ENCODE results near the gene NIPA2.

Gene NIPA2

DNA sequence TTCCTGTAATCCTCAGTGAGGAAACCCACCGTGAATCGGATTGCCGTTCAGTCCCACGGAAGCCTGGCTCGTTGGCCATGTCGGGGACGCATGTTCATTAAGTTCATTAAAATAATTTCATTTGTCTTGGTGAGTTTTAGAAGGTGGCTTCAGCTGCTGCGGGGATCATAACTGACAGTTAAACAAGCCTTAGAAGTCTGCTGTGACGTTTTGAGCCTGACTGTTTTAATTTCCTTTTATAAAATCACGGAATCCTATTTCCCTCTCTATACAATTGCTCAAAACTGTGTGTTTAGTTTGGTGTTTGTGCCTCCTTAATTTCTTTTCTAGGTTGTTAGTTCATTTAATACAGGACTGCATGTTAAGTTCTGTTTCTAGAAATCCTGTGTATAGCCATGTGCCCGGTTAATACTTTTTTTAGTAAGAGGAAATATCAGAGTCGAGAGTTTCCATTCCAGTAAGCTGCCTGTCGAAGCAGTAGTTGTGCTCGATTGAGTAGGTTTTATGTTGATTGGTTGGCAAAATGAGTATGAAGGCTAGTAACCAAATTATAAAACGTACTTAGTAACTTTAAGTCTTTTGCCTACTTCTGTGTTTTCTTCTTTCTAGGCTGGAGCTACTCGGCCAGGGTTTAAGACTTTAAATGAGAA, 705 bp downstream of the NIPA2 start:
- DNase-seq: peak in 1 of 2 donors; percentile 19

DNA sequence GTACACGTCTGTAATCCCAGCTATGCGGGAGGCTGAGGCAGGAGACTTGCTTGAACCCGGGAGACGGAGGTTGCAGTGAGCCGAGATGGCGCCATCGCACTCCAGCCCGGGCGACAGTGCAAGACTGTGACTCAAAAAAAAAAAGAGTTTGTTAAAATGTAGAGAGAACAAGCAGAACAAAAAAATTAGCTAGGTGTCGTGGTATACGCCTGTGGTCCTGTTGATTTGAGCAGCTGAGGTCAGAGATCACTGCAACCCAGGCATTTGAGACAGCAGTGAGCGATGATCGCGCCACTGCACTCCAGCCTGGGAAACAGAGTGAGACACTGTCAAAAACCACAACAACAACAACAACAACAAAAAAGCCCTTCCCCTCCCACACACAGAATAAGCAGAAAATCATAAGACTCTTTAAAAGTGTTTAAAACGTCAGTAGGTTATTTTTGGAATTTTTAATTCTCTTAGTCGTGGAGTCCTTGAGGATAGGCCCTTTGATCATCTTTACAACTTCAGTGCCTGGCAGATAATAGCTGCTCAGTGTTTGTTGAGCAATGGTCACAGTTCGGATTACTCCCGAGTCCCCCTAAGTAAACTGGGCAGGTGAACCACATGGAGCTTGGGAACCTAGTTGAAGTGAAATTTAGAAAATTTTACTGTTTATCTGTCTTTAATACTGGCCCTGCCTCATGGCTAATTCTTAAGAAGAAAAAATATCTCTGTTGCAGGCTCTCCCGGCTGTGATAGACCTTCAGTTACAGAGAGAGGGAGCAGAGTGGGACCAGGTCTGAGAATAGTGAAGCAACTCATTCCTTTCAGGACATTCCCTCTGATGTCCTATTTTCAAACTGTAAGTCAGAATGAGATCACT, 6.2 kb downstream of the NIPA2 start:
- DNase-seq: no peak

DNA sequence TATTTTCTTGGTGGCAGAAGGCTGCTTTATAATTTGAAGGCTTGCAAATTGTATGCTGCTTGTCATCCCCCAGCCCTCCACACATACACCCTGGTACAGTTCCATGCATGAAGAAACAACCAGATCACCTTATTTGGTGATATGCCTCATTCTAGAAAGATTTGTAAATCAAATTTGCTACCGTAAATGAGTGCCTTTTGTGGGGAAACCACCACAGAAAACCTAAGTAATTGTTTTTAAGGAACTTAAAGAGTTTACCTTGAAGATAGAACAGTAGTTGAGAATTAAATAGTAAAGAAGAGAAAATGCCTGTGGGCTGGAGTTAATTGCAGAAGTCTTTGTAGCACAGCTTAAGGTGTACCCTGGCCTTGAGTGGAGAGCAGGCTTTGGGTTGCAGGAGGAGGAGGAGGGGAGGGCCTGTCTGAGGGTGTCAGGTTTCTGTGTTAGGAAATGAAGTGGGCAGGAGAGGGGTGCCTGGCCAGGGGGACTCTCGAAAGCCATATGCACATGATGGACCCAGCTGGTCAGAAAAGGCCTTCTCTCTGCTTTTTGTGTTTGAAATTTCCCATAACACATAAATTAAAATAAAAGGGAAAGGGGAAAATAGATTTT, 6.9 kb downstream of the NIPA2 start:
- DNase-seq: no peak

DNA sequence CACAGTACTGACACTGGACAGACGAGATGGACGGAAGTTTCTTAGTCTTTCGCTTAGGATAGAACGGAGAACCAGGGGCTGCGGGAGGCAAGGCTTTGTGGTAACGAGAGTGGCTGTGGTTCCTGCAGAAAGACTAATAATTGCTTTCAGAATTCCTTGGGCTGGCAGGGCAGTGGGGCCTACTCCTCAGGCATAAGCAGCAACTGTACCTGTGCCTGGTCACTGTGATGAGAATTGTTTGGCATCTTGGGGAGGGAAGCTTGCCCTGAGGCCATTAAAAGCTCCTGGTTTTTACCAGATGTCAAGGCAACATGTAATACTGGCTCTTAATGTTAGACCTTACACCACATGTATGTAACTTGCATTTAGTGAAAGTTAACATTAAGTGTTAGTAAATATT, 7.6 kb downstream of the NIPA2 start:
- DNase-seq: no peak

DNA sequence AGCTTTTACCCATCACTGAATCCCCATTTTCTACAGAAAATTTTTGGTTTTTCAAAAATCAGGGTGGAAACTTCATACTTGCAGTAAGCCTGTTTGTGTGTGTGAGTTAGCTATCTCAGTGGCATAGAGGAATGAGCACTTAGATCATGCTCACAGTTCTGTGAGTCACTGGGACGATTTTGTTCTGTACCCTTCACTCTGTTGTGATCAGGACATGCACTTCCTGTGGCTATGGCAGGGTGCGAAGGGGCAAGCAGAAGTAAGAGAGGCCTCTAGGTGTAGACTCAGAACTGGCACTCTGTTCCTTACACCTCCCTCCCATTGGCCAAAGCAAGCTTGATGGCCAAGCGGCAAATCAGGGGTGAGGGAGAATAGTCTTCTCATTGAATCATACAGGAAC, 11.6 kb downstream of the NIPA2 start:
- DNase-seq: no peak

DNA sequence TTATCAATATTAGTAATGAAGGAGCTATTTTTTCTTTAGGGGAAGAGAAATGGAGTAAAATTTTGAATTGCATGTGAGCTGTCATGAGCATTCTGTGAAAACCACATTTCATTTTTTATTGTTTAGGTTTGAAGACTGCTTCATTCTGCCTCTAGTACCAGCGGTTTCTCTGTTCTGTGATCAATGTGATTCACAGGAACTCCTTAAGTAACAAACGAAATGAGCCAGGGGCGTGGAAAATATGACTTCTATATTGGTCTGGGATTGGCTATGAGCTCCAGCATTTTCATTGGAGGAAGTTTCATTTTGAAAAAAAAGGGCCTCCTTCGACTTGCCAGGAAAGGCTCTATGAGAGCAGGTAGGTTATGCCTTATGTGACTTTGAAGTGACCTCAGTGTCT, 13.0 kb downstream of the NIPA2 start:
- DNase-seq: no peak

DNA sequence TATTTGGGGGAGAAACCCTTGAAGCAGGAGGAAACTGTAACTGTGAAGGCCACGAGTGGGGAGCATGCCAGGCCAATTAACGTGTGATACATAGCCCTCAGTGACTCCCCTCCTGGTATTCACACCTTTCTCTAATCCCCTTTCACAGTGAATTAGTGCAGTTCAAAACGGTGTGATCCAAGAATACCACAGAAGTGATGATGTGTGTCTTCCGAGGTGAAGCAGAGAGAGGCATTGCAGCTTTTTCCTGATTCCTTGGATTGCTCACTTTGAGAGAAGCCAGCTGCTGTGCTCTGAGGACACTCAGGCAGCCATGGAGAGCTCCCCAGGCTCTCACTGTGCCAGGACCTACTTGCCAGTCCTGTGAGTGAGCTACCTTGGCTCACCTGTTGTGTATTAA, 17.3 kb downstream of the NIPA2 start:
- no peak for DNase-seq

DNA sequence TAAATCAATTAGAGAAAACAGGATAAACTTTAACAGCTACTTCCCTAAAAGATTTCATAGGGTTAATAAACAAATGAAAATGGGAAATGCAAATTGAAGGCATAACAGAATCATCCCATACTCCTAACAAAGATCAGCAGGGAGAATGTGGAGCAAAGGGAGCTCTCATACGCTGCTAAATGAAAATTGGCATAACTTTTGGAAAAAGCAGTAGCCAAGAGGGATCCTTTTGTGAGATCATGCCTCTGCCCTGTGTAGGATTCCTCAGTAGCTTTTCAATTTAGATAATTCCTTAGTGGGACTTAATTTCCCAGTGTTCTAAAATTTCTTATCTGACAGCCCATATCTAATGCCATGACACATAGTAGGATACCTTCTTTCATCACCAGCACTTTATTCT, 18.2 kb downstream of the NIPA2 start:
- no peak for DNase-seq

DNA sequence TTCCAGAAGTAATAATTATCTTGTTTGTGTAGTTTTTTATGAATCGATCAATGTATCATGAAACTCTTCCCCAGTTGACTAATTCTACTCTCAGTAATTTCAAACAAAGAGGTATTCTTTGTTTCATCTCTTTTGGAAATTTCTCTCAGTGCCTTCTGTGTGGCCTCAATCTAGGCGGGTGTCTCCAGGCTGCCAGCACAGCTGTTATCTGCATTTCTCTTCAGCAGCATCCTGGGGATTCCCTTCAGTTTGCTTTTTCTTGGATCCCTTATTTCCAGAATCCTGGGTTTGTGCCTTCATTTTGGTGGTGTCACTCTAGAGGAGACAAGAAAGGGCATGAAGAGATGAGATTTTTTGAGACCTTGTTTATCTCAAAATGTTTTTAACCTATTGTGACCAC, 22.7 kb downstream of the NIPA2 start:
- DNase-seq: no peak

DNA sequence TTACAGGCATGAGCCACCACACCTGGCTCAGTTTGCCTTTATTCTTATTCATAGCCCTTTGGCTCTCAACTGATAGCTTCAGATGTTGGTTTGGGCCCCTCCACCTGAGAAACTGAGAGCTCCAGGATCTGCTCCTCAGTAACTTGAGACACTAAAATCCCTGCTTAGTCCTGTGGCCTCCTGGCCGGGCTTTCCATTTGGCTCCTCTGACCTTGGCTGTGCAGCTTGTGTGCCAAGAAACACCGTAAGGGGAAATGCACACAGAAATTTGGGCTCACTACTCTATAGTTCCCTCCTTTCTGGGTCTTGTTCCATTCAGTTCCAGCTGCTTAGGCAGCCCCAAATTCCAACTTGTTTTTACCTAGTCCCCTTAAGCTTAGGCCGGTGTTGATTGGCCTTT, 24.9 kb downstream of the NIPA2 start:
- no peak for DNase-seq

DNA sequence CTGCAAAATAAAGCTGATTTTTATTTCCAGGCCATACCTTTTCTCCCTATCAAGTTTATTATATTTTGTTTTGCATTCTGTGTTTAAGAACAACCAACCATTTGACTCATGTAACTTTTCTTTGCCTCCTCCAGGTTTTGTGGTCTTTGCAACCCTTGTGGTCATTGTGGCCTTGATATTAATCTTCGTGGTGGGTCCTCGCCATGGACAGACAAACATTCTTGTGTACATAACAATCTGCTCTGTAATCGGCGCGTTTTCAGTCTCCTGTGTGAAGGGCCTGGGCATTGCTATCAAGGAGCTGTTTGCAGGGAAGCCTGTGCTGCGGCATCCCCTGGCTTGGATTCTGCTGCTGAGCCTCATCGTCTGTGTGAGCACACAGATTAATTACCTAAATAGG, 27.6 kb downstream of the NIPA2 start:
- DNase-seq: no peak

DNA sequence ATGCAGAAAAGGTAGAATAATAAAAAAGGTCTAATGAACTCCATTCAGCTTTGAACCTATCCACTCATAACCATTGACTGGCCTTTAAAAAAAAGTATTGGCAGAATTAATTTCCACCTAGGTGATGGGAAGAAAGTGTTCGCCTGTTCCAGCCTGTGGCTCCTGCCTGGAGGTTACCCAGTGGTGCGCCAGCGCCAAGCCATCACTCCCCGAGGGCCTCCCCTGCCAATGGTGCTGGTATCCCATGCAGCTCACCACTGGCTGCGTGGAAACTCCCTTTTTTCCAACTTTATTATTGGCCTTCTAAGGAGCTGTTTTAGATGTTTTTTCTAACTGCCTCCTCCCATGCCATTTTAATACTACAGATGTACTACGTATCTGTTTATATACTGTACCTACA, 29.4 kb downstream of the NIPA2 start:
- DNase-seq: no peak

DNA sequence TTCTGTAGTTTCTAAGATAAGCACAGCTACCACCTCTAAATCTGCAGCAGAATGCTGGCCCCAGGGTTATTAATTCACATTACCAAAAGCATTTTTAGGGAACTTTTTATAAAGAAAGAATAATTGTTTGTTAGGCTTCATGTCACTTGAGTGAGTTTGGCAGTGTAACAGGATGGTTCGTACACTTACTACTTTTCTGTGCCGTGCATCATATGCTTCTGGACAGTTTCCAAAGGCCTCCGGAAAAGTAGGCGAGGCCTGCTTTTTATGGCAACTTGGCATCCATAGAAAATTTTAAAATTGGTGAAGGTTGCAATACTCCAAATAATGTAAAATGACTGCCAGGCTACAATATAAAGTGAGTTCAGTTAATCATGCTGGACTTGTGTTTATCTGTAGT, 30.0 kb downstream of the NIPA2 start:
- DNase-seq: no peak

DNA sequence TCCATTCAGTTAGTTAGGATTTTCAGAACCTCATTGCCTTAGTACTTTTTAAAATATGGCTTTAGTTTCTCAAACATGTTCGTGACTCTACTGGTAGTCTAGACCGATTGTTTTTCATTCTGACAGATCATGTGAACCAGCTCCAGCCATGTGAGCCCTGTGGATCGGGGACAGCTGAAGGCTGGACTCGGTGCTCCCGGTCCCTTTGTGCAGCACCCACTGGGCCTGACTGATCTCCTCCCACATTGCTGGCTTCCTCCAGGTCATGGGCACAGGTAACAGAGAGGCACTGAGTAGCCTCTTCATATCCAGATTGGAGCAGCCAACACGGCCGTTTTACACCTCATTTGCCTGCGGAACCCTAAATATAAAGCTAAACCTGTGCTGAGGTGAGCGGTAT, 30.5 kb downstream of the NIPA2 start:
- DNase-seq: no peak

DNA sequence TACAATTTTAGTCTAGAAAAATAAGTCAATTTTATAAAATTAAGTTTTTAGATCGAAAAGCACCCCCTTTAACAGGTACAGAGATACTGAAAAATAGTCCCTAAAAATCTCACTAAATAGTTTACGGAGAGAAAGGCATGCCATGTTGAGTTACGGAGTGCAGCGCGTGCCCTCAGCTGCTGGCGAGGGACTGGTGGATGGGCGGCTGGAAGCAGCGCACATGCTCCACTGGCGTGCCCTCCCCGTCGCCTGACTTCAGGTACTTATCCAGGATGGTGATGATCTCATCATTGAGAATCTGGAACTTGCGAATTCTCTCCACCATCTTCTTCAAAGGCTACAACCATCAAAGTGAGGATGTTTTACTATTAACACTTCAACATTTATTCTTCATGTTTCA, 31.4 kb downstream of the NIPA2 start:
- DNase-seq: no peak

DNA sequence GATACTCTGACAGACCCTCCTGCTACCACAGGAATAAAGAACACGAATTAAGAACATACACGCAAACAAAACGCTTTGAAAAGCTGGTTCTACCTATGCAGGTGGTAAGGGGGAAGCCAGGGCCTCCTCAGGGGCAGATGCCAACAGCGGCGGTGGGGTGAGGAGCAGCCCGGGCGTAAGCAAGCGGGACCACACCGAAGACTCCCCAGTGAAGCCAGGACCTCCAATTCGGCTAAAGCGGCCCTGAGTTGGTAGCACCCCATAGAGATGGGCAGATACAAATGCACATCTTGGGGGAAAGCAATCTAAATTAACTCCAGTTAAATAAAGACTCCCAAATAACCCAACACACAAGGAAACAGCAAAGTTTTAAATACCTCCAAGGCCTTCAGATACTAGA, 32.4 kb downstream of the NIPA2 start:
- no peak for DNase-seq

DNA sequence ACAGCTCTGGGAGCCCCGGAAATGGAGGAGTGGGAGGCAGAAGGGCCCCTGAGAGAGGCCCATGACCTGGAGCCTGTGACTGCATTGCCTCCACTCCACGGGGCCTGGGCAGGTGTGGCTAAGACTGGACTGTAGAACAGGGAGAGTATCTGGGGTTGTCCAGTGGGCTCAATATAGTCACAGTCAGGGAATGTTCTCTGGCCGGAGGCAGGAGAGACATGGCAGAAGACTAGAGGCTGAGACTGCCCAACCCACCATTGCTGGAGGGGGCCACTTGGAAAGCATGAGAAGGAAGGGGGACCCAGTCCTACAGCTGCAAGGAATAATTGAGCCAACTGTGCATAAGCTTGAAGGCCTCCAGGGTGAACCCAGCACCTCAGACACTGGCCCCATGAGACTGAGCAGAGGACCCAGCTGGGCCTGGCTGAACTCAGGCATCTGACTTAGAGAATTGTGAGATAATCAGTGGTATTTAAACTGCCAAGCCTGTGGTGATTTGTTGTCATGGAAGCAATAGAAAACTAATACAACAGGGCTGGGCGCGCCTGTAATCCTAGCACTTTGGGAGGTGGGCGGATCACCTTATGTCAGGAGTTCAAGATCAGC, 33.1 kb downstream of the NIPA2 start:
- DNase-seq: no peak

DNA sequence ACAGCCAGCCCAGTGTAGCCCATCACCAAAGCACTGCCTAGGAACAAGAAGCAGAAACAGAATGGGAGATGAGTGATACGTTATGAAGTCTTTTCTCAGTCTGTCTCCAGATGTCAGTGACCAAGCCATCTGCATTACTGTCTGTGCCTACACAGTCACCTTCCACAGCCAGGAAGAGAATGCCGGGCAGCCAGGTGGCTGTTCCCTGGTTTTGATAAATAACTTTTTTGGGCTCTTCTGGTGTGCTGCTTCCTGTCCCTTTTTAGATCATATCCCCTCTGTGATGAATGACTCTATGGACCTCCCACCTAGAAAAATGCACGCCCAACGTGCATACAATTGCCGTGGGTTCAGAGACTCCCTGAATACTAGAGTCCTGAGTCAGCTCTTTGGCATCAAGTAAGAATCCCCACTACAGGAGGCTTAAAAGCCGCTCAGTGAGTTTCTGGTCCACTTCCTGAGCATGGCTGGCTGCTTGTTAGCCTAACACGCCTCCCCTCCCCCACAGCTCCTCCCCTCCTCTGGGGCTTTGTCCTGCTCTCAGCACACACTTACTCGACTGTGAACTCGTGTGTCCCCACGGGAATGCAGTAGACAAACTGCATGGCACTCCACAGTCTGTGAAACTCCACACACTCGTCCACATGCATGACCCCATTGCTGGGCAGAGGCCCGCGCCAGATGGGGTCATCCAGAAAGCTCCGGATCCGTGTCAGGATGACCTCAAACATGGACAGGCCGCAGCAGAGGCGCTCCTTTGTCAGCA, 34.7 kb downstream of the NIPA2 start:
- no peak for DNase-seq

DNA sequence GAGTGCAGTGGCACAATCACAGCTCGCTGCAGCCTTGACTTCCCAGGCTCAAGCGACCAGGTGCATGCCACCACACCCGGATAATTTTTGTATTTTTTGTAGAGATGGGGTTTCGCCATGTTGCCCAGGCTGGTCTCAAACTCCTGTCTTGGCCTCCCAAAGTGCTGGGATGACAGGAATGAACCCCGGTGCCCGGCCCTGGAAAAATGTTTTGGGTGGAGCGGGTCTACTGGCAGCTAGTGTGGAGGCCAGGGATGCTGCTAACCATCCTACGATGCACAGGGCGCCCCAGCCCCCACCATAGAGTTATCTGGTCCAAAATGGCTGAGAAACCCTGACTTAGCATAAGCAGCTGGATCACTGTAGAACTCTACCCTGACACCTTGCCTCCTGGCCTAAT, 35.4 kb downstream of the NIPA2 start:
- no peak for DNase-seq

DNA sequence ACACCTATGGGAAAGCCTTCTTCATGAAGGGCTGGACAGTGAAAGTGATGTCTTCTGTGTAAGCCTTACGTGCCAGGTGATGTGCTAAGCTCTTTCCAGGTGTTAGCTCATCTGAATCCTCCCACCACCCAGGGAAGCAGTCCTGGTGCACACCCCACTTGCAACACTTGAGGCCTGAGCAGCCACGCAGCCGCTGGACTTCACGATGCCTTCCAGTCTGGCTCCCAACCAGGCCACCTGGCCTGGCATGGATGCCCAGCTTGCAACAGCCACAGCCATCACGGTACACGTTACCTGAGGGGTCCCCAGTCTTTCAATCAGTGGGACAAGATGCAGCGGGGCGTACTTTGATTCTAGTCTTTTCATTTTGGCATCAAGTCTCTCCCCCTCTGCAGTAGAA, 35.8 kb downstream of the NIPA2 start:
- DNase-seq: no peak

DNA sequence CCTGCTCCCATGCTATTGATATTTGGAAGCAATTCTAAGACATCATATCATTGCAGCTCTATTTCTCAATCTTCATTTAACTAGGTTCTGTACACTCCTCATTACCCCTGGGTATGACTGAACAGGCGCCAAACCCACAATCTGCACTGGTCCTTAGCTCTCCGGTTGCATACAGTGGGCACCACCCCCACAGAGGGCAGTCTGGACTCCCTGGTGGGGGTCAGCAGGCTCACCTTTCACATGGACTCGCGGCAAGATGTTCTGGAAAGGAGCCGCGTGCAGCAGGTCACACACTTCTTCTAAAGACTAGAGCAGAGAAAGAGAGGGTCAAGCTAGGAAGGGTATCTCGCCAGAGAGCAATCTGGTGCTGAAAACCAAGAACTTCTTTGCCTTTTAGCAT, 36.5 kb downstream of the NIPA2 start:
- no peak for DNase-seq

DNA sequence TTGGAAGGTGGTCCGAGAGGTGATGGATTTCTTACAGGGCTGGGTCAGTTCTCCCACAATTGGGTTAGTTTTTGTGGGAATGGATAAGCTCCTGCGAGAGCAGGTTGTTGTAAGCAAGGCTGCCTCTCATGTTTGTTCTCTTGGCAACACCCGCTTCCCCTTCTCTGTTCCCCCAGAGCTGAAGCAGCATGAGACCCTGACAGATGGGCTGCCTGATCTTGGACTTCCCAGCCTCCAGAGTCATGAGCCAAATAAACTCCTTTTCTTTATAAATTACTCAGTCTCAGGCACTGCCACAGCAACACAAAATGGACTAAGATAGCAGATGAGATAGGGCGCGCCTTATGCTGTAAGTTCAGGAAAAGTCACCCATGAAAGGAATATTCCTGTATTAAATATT, 38.7 kb downstream of the NIPA2 start:
- DNase-seq: no peak

DNA sequence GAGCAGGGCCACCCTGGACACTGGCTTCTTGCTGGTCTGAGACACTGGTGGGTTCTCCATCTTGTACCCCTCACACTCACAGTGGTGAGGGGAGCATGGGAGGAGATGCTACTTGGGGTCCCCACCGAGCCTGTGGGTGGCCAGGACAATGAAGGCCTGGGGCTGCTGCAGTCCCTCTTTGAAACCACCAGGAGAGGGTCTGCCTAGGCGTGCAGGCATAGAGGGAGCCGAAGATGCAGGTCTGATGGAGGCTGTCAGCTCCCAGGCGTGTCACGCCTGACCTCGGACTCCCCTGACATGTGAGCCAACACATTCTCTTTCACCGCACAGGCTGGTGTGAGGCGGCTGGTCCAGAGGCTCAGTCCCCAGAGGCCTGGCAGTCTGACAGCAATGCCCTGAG, 39.1 kb downstream of the NIPA2 start:
- no peak for DNase-seq

Measured in CD4-positive, alpha-beta T cell treated with Interleukin-1 beta for 1 hour (primary cell).